SJCRH30 (cell line): Measurements from ENCODE around the gene AP2A1. TPM values are rescaled to one million over a fixed set of nuclear protein-coding genes. Genes with fewer than 3 reads are reported as not detected.

Source experiments
- DNase-seq, 2 experiments: peaks; one replicate each; pipeline ENCODE4 v3.0.0-alpha.2; 2015 to 2020
- H3K27ac ChIP-seq: fragments of 250-450 bp; sonication (Bioruptor Pico); 2 replicates; pipeline ENCODE4 v1.5.1; 2020; ENCODE audit warnings: mild to moderate bottlenecking, moderate library complexity
- H3K27me3 ChIP-seq: fragments of 250-450 bp; sonication (Bioruptor Pico); 2 replicates; pipeline ENCODE4 v1.5.1; 2020; ENCODE audit warnings: mild to moderate bottlenecking, moderate library complexity
- H3K36me3 ChIP-seq: fragments of 250-450 bp; sonication (Bioruptor Pico); 2 replicates; pipeline ENCODE4 v1.5.1; 2020; ENCODE audit warnings: mild to moderate bottlenecking, moderate library complexity
- H3K4me1 ChIP-seq: fragments of 250-450 bp; sonication (Bioruptor Pico); 2 replicates; pipeline ENCODE4 v1.5.1; 2020; ENCODE audit warnings: mild to moderate bottlenecking, moderate library complexity
- H3K4me3 ChIP-seq: fragments of 250-450 bp; sonication (Bioruptor Pico); 2 replicates; pipeline ENCODE4 v1.5.1; 2020; ENCODE audit warnings: mild to moderate bottlenecking, moderate library complexity
- H3K9me3 ChIP-seq: fragments of 250-450 bp; sonication (Bioruptor Pico); replicated peaks from 2 replicates; pipeline ENCODE4 v1.5.1; 2020; ENCODE audit warnings: mild to moderate bottlenecking, moderate library complexity
- total RNA-seq: library from RNA; depleted of rRNA; stranded (reverse); fragments of >200 nt; shearing (Covaris generic); gene quantifications from 2 replicates; pipeline ENCODE4 v1.2.3, GENCODE V29; 2014; rRNA removed

Gene AP2A1
- total RNA-seq, 1 experiment from 2014 or later, result 68.8 TPM

DNA sequence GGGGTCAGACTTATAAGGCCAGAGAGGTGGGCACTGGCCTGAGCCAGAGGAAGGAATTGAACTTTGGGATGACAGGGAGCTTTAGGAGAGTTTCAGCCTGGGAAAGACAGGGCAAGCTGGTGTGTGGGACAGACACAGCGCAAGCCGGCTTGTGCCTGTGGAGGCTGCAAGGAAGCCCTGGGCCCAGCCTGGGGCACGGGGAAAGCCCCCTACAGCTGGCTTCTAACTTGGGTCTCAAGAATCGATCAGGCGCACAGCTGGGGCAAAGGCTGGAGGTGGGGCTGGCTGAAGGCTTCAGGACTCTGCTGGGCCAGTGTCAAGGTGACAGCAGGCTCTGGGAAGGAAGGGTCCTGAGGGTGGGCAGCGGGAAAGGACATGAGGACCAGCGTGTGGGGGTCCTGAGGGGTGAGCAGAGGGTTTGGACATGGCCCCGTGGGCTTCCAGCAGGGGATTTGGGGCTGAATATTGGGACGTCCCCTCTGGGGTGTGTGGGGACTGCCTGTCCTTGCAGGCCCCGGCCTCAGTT lies 87.1 kb downstream of the AP2A1 start:
- no peak for DNase-seq
- H3K36me3 ChIP-seq, result peaks cover 29% of the 10 kb centered on the region
- no peaks in the 10 kb centered on the region for H3K9me3 ChIP-seq
- no peak overlapping the region for H3K27ac ChIP-seq
- H3K4me1 ChIP-seq, result no peaks in the 10 kb centered on the region; the same call in 1 of the 2 replicates
- no peaks in the 10 kb centered on the region for H3K27me3 ChIP-seq
- H3K4me3 ChIP-seq, result no peak overlapping the region

DNA sequence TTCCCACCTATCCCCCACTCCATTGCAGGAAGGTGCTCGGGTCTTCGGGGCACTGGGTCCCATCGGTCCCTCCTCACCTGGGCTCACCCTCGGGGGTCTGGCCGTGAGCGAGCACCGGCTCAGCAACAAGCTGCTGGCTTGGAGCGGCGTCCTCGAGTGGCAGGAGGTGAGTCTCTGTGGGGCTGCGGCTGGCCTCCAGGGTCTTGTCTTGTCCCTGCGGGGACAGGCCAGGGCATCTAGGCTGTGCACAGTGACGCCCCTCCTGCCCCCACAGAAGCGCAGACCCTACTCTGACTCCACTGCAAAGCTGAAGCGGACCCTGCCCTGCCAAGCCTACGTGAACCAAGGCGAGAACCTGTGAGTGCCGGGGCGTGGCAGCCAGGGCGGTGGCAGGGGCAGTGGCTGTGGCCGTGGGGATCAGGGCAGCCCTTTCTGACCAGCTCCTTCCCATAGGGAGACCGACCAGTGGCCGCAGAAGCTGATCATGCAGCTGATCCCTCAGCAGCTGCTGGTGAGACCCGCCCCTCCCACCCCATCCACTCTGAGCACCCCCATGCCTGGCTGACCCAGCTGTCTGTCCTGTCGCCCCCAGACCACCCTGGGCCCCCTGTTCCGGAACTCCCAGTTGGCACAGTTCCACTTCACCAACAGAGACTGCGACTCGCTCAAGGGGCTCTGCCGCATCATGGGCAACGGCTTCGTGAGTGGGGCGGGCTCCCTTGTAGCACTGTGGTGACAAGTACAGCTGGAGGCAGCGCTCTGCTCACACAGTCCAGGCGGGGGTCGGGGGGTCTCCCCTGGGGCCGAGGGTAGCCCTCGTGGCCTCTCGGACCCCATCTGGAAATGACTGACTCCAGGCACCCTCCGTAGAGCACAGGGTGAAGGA lies 87.8 kb downstream of the AP2A1 start:
- no peaks in the 10 kb centered on the region for H3K9me3 ChIP-seq
- no peak for DNase-seq
- no peaks in the 10 kb centered on the region for H3K27me3 ChIP-seq
- no peaks in the 10 kb centered on the region; the same call in 1 of the 2 replicates for H3K4me1 ChIP-seq
- H3K4me3 ChIP-seq, result no peak overlapping the region
- H3K27ac ChIP-seq, result no peak overlapping the region
- H3K36me3 ChIP-seq, result peaks cover 30% of the 10 kb centered on the region

DNA sequence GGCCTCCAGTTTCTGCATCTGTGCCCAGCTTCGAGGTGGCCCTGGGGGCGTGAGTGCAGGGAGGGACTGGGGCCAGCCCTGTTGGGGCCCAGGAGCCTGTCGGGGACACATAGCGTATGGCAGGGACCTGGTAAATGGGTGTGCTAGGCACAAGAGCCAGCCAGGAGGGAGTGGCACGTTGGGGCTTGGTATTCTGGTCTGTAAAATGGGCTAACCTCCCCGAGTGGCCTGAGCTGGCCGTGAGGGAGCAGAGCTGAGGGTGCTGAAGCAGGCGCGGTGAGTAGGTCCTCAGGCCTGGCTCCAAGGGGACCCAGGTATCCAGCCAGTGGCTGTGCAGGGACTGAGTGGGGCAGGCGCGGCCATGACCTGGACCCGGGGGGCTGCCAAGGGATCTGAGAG lies 88.5 kb downstream of the AP2A1 start:
- H3K36me3 ChIP-seq, result peaks cover 35% of the 10 kb centered on the region
- H3K4me1 ChIP-seq, result no peaks in the 10 kb centered on the region; the same call in 1 of the 2 replicates
- no peak overlapping the region for H3K27ac ChIP-seq
- DNase-seq, result no peak
- H3K27me3 ChIP-seq, result no peaks in the 10 kb centered on the region
- no peaks in the 10 kb centered on the region for H3K9me3 ChIP-seq
- no peak overlapping the region for H3K4me3 ChIP-seq

DNA sequence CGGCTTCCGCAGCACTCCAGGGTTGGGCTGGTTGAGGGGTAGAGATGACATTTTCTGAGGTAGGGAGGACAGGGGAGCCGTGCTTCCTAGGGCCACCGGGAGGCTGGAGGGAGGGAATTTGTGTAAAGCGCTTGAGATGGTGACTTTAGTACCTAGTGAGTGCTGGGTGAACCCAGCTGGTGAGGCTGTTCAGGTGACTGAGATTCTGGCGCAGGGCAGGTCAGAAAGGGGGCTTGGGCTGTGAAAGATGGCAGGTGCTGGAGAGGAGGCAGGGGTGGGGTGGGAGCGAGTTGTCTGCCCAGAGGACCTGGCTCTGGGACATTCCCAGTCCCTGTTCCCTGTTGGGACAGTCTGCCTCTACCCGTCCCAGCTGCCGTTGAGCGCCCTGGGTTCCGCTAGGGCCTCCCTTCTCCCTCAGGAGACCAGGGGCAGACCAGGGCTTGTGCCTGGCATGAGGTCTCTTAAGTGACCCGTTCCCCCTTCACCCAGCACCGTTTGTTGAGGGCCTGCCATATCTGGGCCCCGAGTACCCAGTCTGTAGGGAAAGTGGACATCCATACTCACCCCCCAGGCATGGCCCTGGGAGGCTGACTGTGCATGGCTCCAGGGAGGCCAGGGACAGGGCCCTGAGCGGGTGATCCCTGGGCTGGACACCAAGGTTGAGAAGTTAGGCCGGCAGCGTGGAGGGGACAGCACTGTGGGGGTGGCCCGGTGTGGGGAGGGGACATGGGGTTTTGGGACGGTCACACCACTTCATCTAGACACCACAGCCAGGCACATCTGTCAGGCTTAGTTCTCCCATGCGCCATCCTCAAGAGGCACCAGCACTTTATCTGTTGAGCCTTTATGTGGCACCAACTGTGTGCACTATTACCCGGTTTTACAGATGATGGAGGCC lies 89.1 kb downstream of the AP2A1 start:
- Histone ChIP-seq H3K36me3 (peaks cover 42% of the 10 kb centered on the region), H3K27ac (no peak overlapping the region), H3K4me1 (no peaks in the 10 kb centered on the region; the same call in 1 of the 2 replicates), H3K4me3 (no peak overlapping the region), H3K9me3 (no peaks in the 10 kb centered on the region), H3K27me3 (no peaks in the 10 kb centered on the region)
- DNase-seq, result no peak

DNA sequence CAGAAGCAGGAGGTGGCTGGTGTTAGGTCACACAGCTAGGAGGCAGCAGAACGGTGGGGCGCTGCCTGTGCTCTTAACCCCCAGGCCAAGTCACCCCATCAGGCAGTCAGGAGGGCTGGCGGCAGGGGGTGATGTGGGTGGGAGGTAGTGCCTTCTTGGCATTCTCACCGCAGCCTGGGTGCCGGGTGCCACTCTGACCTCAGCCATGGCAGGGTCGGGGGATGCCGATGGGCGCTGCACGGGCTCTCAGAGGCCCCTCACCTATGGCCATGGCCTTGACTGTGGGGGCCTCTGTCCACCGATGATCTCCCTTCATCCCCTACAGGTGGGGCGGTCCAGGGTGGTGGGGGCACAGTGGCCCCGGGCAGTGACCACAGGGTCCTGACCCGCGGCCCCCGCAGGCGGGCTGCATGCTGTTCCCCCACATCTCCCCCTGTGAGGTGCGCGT lies 89.8 kb downstream of the AP2A1 start:
- Histone ChIP-seq H3K9me3 (no peaks in the 10 kb centered on the region), H3K27ac (no peak overlapping the region), H3K27me3 (no peaks in the 10 kb centered on the region), H3K4me3 (no peak overlapping the region), H3K36me3 (peaks cover 48% of the 10 kb centered on the region), H3K4me1 (no peaks in the 10 kb centered on the region; the same call in 1 of the 2 replicates)
- no peak for DNase-seq

Other genes starting within 250 kb of the AP2A1 start
- gene RCN3, start 239.0 kb upstream of the AP2A1 start, total RNA-seq, result 2.8 and 3.4 TPM in 2 replicates
- gene NOSIP, start 186.4 kb upstream of the AP2A1 start, total RNA-seq, result 54.2 and 66.5 TPM in 2 replicates
- 0.51 and 0.58 TPM in 2 replicates for gene PRRG2, start 185.7 kb upstream of the AP2A1 start, total RNA-seq
- 6.1 and 6.3 TPM in 2 replicates for gene PRR12, start 175.8 kb upstream of the AP2A1 start, total RNA-seq
- gene RRAS, start 126.9 kb upstream of the AP2A1 start, total RNA-seq, result 7.5 and 7.6 TPM in 2 replicates
- gene SCAF1, start 124.8 kb upstream of the AP2A1 start, total RNA-seq, result 15.9 and 16.3 TPM in 2 replicates
- gene IRF3, start 101.1 kb upstream of the AP2A1 start, total RNA-seq, result 35.1 and 38.6 TPM in 2 replicates
- 45.2 and 61.7 TPM in 2 replicates for gene BCL2L12, start 101.1 kb upstream of the AP2A1 start, total RNA-seq
- 385 and 390 TPM in 2 replicates for gene PRMT1, start 89.7 kb upstream of the AP2A1 start, total RNA-seq
- 5.5 and 7.7 TPM in 2 replicates for gene ADM5, start 77.4 kb upstream of the AP2A1 start, total RNA-seq
- 15.2 and 20.4 TPM in 2 replicates for gene CPT1C, start 75.9 kb upstream of the AP2A1 start, total RNA-seq
- gene TSKS, start 3.7 kb upstream of the AP2A1 start, total RNA-seq, result not detected in 2 replicates
- 27.6 and 27.9 TPM in 2 replicates for gene FUZ, start 46.3 kb downstream of the AP2A1 start, total RNA-seq
- 22.2 and 27.4 TPM in 2 replicates for gene MED25, start 51.3 kb downstream of the AP2A1 start, total RNA-seq
- 77.1 and 91.2 TPM in 2 replicates for gene PTOV1, start 84.2 kb downstream of the AP2A1 start, total RNA-seq
- gene PNKP, start 100.6 kb downstream of the AP2A1 start, total RNA-seq, result 24.2 and 40.6 TPM in 2 replicates
- gene AKT1S1, start 110.4 kb downstream of the AP2A1 start, total RNA-seq, result 21.7 and 25.2 TPM in 2 replicates
- 9.1 and 9.4 TPM in 2 replicates for gene TBC1D17, start 110.7 kb downstream of the AP2A1 start, total RNA-seq
- gene IL4I1, start 129.9 kb downstream of the AP2A1 start, total RNA-seq, result not detected in 2 replicates
- 8.4 and 8.9 TPM in 2 replicates for gene ATF5, start 162.2 kb downstream of the AP2A1 start, total RNA-seq
- 87.8 and 88.7 TPM in 2 replicates for gene NUP62, start 162.5 kb downstream of the AP2A1 start, total RNA-seq
- 2.7 and 4.5 TPM in 2 replicates for gene SIGLEC11, start 194.2 kb downstream of the AP2A1 start, total RNA-seq